Neural progenitor cell (in vitro differentiated cells): Measurements from ENCODE around the gene PTPN20. TPM values are rescaled to one million over a fixed set of nuclear protein-coding genes. Genes with fewer than 3 reads are reported as not detected.

Experiments
- DNase-seq: peaks from one replicate; pipeline ENCODE4 v3.0.0-alpha.2; 2016; ENCODE audit warnings: low spot score
- H2AFZ ChIP-seq: fragments of 200-600 bp; sonication (generic); replicated peaks from 2 replicates; pipeline ENCODE4 v1.6.1; 2016; ENCODE audit warnings: antibody characterized with exemption
- H3F3A ChIP-seq: fragments of 200-600 bp; sonication (generic); 2 replicates; pipeline ENCODE4 v1.6.1; 2016; ENCODE audit warnings: antibody characterized with exemption, low read depth
- H3K27ac ChIP-seq: fragments of 200-600 bp; sonication (generic); 2 replicates; pipeline ENCODE4 v1.5.1; 2016; ENCODE audit warnings: mild to moderate bottlenecking
- H3K27me3 ChIP-seq: fragments of 200-600 bp; sonication (generic); 2 replicates; pipeline ENCODE4 v1.6.1; 2016; ENCODE audit warnings: mild to moderate bottlenecking, moderate library complexity
- H3K36me3 ChIP-seq: fragments of 200-600 bp; sonication (generic); 2 replicates; pipeline ENCODE4 v1.5.1; 2016
- H3K4me1 ChIP-seq: fragments of 200-600 bp; sonication (generic); 2 replicates; pipeline ENCODE4 v1.6.1; 2016; ENCODE audit warnings: mixed run types
- H3K4me2 ChIP-seq: fragments of 200-600 bp; sonication (generic); 2 replicates; pipeline ENCODE4 v1.6.1; 2016
- H3K4me3 ChIP-seq: fragments of 200-600 bp; sonication (generic); 2 replicates; pipeline ENCODE4 v1.5.1; 2016
- H3K79me2 ChIP-seq: fragments of 200-600 bp; sonication (generic); 2 replicates; pipeline ENCODE4 v1.6.1; 2016; ENCODE audit warnings: low read depth
- H3K9ac ChIP-seq: fragments of 200-600 bp; sonication (generic); 2 replicates; pipeline ENCODE4 v1.6.1; 2016
- H3K9me3 ChIP-seq: fragments of 200-600 bp; sonication (generic); 2 replicates; pipeline ENCODE4 v1.5.1; 2016; ENCODE audit warnings: low read depth
- H4K20me1 ChIP-seq: fragments of 200-600 bp; sonication (generic); 2 replicates; pipeline ENCODE4 v1.6.1; 2016; ENCODE audit warnings: low read depth
- H3K27ac Mint-ChIP-seq: 3 replicates; pipeline ENCODE4 v1.8.0; 2021; ENCODE audit warnings: mixed read lengths
- H3K27me3 Mint-ChIP-seq: 2 replicates; pipeline ENCODE4 v1.8.0; 2022; ENCODE audit warnings: low read depth, mild to moderate bottlenecking, inconsistent platforms, moderate library complexity, mixed read lengths; ENCODE audit not compliant: insufficient read depth
- H3K36me3 Mint-ChIP-seq: 3 replicates; pipeline ENCODE4 v1.8.0; 2021; ENCODE audit warnings: mixed read lengths
- H3K4me1 Mint-ChIP-seq: 3 replicates; pipeline ENCODE4 v1.8.0; 2021; ENCODE audit warnings: mixed read lengths
- H3K4me3 Mint-ChIP-seq: 3 replicates; pipeline ENCODE4 v1.8.0; 2021; ENCODE audit warnings: mild to moderate bottlenecking, moderate library complexity, mixed read lengths
- H3K9me3 Mint-ChIP-seq: 3 replicates; pipeline ENCODE4 v1.8.0; 2020; ENCODE audit warnings: mixed read lengths
- CTCF ChIP-seq: fragments of 200-600 bp; sonication (generic); IDR thresholded peaks from 2 replicates; pipeline ENCODE4 v1.5.1; 2017; ENCODE audit warnings: antibody characterized with exemption, mild to moderate bottlenecking
- EZH2 ChIP-seq: fragments of 200-600 bp; sonication (generic); IDR thresholded peaks from 2 replicates; pipeline ENCODE4 v1.6.1; 2017; ENCODE audit warnings: antibody characterized with exemption, mild to moderate bottlenecking, moderate library complexity
- EZH2phosphoT487 ChIP-seq: fragments of 200-600 bp; sonication (generic); IDR thresholded peaks from 2 replicates; pipeline ENCODE4 v1.6.1; 2017; ENCODE audit warnings: antibody characterized with exemption
- total RNA-seq: library from RNA; depleted of rRNA; stranded (reverse); fragments of >200 nt; gene quantifications from 2 replicates; pipeline ENCODE4 v1.2.3, GENCODE V29; 2015; ENCODE audit warnings: low replicate concordance

PTPN20 gene
- total RNA-seq, 1 donor from 2014 or later, result not detected

GRCh38 chr10:47042199-47042473, 130.9 kb downstream of the PTPN20 start:
- no peaks in the 10 kb centered on the region for H4K20me1 ChIP-seq
- Mint-ChIP-seq H3K4me3 (no peak overlapping the region), H3K4me1 (peaks cover 15% of the 10 kb centered on the region), H3K27ac (no peak overlapping the region), H3K36me3 (no peaks in the 10 kb centered on the region), H3K9me3 (no peaks in the 10 kb centered on the region), H3K27me3 (peaks cover 11% of the 10 kb centered on the region)
- no peak for DNase-seq
- TF ChIP-seq CTCF, result no peak
- no peak for TF ChIP-seq EZH2phosphoT487
- TF ChIP-seq EZH2, result no peak
- H3K9ac ChIP-seq, result no peak overlapping the region
- H2AFZ ChIP-seq, result no peak overlapping the region
- H3K9me3 ChIP-seq, result no peaks in the 10 kb centered on the region
- no peak overlapping the region for H3K4me2 ChIP-seq
- no peaks in the 10 kb centered on the region for H3K27me3 ChIP-seq
- no peaks in the 10 kb centered on the region for H3K79me2 ChIP-seq
- no peaks in the 10 kb centered on the region for H3F3A ChIP-seq
- H3K4me1 ChIP-seq, result no peaks in the 10 kb centered on the region
- no peaks in the 10 kb centered on the region for H3K36me3 ChIP-seq
- no peak overlapping the region for H3K27ac ChIP-seq
- no peak overlapping the region for H3K4me3 ChIP-seq

DNA sequence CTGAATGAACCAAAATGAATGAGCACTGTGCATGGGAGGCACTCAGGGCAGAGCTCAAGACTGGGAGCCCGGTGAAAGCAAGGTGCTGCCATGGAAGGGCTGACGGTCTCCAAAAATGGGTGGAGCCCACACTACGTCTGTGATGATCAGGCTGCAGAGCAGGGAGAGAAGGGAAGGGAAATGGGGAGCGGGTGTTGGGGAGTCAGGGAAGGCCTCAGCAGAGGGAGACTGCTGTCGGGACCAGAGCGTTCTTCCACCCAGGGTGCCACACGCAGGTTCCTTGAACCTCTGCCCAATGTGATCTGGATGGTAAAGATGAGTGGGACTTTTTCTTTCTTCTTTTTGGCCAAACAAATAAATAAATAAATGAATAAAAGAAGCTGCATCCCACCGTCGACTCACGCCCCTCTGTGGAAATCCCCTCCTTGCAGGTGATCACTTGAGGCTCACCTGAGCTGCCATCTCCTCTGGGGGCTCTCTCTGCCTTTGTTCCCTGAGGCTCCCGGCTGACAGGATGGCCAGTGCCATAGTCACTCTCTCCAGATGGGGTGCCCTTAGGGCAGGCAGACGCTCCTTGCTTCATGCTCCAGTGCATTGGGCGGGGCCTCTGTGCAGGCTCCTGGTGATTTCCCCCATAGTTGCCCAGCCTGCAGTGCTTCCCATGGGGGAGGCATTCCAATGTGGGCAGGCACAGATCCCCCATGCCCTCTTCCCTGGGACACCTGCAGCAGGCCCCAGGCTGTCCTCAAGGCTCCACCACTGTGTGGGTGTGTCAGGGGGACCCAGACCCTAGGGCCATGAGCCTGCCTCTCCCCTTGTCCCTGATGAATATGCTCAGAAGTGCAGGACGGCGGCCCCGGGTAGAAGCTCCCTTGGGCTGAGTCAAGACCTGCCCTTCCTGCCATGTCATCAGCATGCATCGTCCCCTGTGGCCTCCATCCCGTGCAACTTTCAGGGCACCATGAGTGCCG, 131.8 kb downstream of the PTPN20 start:
- no peaks in the 10 kb centered on the region for H3K79me2 ChIP-seq
- no peaks in the 10 kb centered on the region for H3K9me3 ChIP-seq
- no peaks in the 10 kb centered on the region for H3F3A ChIP-seq
- Mint-ChIP-seq H3K27me3 (peaks cover 13% of the 10 kb centered on the region), H3K36me3 (no peaks in the 10 kb centered on the region), H3K4me3 (no peak overlapping the region), H3K4me1 (peaks cover 16% of the 10 kb centered on the region), H3K27ac (no peak overlapping the region), H3K9me3 (no peaks in the 10 kb centered on the region)
- no peaks in the 10 kb centered on the region for H3K4me1 ChIP-seq
- no peak for DNase-seq
- no peak overlapping the region for H2AFZ ChIP-seq
- H3K9ac ChIP-seq, result no peak overlapping the region
- H3K27me3 ChIP-seq, result no peaks in the 10 kb centered on the region
- no peak overlapping the region for H3K27ac ChIP-seq
- H3K4me3 ChIP-seq, result no peak overlapping the region
- no peaks in the 10 kb centered on the region for H3K36me3 ChIP-seq
- TF ChIP-seq EZH2, result no peak
- TF ChIP-seq CTCF, result no peak
- no peak for TF ChIP-seq EZH2phosphoT487
- H3K4me2 ChIP-seq, result no peak overlapping the region
- H4K20me1 ChIP-seq, result no peaks in the 10 kb centered on the region

DNA sequence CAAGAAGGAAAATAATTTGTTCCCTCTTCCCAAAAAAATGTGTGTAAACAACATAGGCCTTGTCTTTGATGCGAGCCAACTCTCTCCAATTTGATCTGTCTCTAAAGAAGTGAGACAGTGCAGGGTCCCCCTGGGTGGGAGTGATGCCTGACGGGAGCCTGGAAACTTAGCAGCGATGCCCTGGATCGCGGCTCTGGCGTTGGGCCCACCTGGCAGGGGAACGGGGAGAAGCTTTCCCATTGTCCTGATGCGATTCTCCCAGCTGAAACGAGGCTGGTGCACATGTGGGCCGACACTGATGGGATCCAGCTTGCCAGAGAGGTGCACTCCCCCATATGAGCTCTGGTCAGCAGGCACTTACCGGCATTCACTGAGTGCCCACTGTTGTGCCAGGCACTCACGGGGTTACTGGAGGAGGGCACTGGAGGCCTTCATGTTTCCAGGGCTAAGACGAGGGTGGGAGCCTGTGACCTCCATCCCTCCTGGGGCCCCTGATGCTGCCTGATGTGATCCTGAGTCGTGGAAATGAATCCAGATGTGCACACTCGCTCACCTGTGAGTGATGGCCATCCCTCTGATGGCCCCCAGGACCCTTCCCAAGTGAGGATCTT, 132.8 kb downstream of the PTPN20 start:
- no peak overlapping the region for H3K4me3 Mint-ChIP-seq
- Histone ChIP-seq H3K9me3 (no peaks in the 10 kb centered on the region), H4K20me1 (no peaks in the 10 kb centered on the region), H3K27ac (no peak overlapping the region), H3K4me2 (no peak overlapping the region), H3K79me2 (no peaks in the 10 kb centered on the region), H3K4me3 (no peak overlapping the region), H2AFZ (no peak overlapping the region), H3F3A (no peaks in the 10 kb centered on the region), H3K9ac (no peak overlapping the region), H3K4me1 (no peaks in the 10 kb centered on the region), H3K36me3 (no peaks in the 10 kb centered on the region), H3K27me3 (no peaks in the 10 kb centered on the region)
- no peak for TF ChIP-seq EZH2phosphoT487
- TF ChIP-seq CTCF, result no peak
- no peak for TF ChIP-seq EZH2
- H3K9me3 Mint-ChIP-seq, result no peaks in the 10 kb centered on the region
- H3K27ac Mint-ChIP-seq, result no peak overlapping the region
- H3K36me3 Mint-ChIP-seq, result no peaks in the 10 kb centered on the region
- peaks cover 17% of the 10 kb centered on the region for H3K27me3 Mint-ChIP-seq
- DNase-seq, result no peak
- peaks cover 12% of the 10 kb centered on the region for H3K4me1 Mint-ChIP-seq
